MCF 10A (cell line): ENCODE data around the gene FAF1. TPM values are rescaled to one million over a fixed set of nuclear protein-coding genes. Genes with fewer than 3 reads are reported as not detected.

ENCODE experiments used
- BruUV-seq: library from RNA; stranded (reverse); fragments of 400-500 nt; replicated peaks from 2 replicates; lab custom pipeline; 2021; lab: Mats Ljungman, UMichigan
- CTCF ChIA-PET: fragments of 300-600 bp; sonication (Branson Sonifier 250); formaldehyde crosslinking; extraction: SDS; loops from one replicate; lab custom pipeline; 2021; ENCODE audit warnings: antibody characterized with exemption, inconsistent platforms; lab: Yijun Ruan, JAX
- POLR2A ChIA-PET: fragments of 300-600, 350-650 bp; sonication (Branson Sonifier 250); formaldehyde crosslinking; extraction: SDS; loops from one replicate; lab custom pipeline; 2020; ENCODE audit warnings: antibody characterized with exemption, inconsistent platforms; lab: Yijun Ruan, JAX
- DNase-seq: peaks from one replicate; pipeline ENCODE4 v3.0.0-alpha.2; 2018; ENCODE audit not compliant: unreplicated experiment
- H3K27ac Mint-ChIP-seq: one replicate; pipeline ENCODE4 v1.8.0; 2022; ENCODE audit warnings: mild to moderate bottlenecking, low read depth, mixed read lengths; ENCODE audit not compliant: unreplicated experiment
- H3K27me3 Mint-ChIP-seq: one replicate; pipeline ENCODE4 v1.8.0; 2022; ENCODE audit warnings: mixed read lengths; ENCODE audit not compliant: insufficient read depth, unreplicated experiment
- H3K36me3 Mint-ChIP-seq: one replicate; pipeline ENCODE4 v1.8.0; 2022; ENCODE audit warnings: mild to moderate bottlenecking, moderate library complexity, mixed read lengths; ENCODE audit not compliant: insufficient read depth, unreplicated experiment
- H3K4me1 Mint-ChIP-seq: one replicate; pipeline ENCODE4 v1.8.0; 2022; ENCODE audit warnings: mixed read lengths; ENCODE audit not compliant: insufficient read depth, unreplicated experiment
- H3K4me3 Mint-ChIP-seq: one replicate; pipeline ENCODE4 v1.8.0; 2022; ENCODE audit warnings: mild to moderate bottlenecking, moderate library complexity, mixed read lengths; ENCODE audit not compliant: unreplicated experiment
- H3K9me3 Mint-ChIP-seq: one replicate; pipeline ENCODE4 v1.8.0; 2022; ENCODE audit warnings: mixed read lengths; ENCODE audit not compliant: unreplicated experiment
- intact Hi-C: fragments of 100-400 bp; cut with micrococcal nuclease; formaldehyde crosslinking; loops from 2 replicates; pipeline ENCODE4 v1.14.1; 2022
- total RNA-seq: library from RNA; stranded (reverse); gene quantifications from 2 replicates; pipeline ENCODE4 v1.2.3, GENCODE V29; 2022
- TF ChIP-seq, protein P1 (sequence below): fragments of 200-600 bp; IDR thresholded peaks from one replicate; pipeline ENCODE4 v1.8.0; 2022; ENCODE audit warnings: antibody characterized with exemption, mild to moderate bottlenecking; ENCODE audit not compliant: unreplicated experiment

Gene FAF1
- total RNA-seq, 1 experiment from 2014 or later, result 93.2 TPM

DNA sequence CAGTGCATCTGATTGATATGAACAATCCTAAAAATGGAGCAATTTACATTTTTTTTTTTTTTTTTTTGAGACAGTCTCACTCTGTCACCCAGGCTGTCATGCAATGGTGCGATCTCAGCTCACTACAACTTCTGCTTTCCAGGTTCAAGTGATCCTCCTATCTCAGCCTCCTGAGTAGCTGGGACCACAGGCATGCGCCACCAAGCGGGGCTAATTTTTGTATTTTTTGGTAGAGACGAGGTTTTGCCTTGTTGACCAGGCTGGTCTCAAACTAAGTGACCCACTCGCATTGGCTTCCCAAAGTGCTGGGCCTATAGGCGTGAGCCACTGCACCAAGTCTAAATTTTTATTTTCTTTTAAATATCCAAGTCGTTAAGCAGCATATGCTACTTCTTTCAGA, 109.0 kb downstream of the FAF1 start:
- Mint-ChIP-seq H3K27me3 (no peaks in the 10 kb centered on the region), H3K4me3 (no peak overlapping the region), H3K9me3 (no peaks in the 10 kb centered on the region), H3K27ac (no peak overlapping the region), H3K36me3 (peaks cover 5% of the 10 kb centered on the region), H3K4me1 (no peaks in the 10 kb centered on the region)
- ChIA-PET CTCF (interaction anchor here (0.6 kb wide), 1 partner anchor 13 kb away, joined by 3 read pairs; no protein-coding TSS in a partner anchor), POLR2A (no interaction called here)
- TF ChIP-seq, protein P1, sequence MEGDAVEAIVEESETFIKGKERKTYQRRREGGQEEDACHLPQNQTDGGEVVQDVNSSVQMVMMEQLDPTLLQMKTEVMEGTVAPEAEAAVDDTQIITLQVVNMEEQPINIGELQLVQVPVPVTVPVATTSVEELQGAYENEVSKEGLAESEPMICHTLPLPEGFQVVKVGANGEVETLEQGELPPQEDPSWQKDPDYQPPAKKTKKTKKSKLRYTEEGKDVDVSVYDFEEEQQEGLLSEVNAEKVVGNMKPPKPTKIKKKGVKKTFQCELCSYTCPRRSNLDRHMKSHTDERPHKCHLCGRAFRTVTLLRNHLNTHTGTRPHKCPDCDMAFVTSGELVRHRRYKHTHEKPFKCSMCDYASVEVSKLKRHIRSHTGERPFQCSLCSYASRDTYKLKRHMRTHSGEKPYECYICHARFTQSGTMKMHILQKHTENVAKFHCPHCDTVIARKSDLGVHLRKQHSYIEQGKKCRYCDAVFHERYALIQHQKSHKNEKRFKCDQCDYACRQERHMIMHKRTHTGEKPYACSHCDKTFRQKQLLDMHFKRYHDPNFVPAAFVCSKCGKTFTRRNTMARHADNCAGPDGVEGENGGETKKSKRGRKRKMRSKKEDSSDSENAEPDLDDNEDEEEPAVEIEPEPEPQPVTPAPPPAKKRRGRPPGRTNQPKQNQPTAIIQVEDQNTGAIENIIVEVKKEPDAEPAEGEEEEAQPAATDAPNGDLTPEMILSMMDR, result no peak
- no peak for DNase-seq
- intact Hi-C loops, result no loop called here
- BruUV-seq, result no TSS peak

DNA sequence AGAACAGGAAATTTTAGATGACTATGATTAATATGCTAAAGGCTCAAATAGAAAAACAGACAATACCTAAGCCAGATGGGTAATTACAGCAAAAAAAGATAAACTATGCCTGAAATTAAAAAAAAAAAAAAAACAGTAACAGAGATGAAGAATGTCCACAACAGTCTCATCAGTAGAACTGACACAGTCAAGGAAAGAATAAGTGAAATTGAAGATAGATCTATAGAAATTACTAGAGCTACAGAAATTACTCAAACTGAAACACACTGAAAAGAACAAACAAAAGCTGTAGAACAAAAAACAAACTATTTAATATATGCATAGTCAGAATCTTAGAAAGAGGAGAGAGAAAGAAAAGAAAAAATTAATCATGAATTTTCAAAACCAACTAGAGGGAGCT, 112.8 kb downstream of the FAF1 start:
- Mint-ChIP-seq H3K4me3 (no peak overlapping the region), H3K36me3 (no peaks in the 10 kb centered on the region), H3K27me3 (no peaks in the 10 kb centered on the region), H3K4me1 (no peaks in the 10 kb centered on the region), H3K27ac (no peak overlapping the region), H3K9me3 (no peaks in the 10 kb centered on the region)
- intact Hi-C loops, result no loop called here
- TF ChIP-seq, protein P1, result no peak
- POLR2A ChIA-PET, result no interaction called here
- no TSS peak for BruUV-seq
- no peak for DNase-seq
- CTCF ChIA-PET, result interaction anchor here (1.6 kb wide), 1 partner anchor 72 kb away, joined by 3 read pairs; no protein-coding TSS in a partner anchor

DNA sequence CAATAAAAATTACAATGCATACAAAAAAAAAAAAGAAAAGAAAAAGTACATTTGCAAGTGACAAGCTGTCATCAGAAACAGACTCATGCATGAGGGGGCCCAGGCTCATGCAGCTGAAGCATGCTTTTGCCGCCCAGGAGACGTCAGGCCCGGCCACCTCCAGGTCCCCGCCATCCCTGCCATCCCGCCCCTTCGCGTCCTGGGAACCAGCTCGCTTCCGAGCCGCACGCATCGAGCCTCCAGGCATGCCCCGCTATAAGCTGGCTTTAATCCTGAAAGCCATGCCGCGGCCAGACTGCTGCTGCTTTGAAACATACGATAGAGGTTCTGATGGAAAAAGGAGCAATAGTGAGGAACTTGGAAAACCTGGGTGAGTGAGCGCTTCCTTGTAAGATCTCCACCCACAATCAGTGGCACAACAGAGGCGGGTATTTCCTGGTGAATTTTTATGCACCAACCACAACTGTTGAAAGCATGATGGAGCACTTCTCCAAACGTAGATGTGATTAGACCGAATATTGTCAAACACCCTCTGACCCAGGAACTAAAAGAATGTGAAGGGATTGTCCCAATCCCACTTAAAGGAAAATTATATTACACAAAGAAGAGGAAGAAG, 113.7 kb downstream of the FAF1 start:
- intact Hi-C loops, result no loop called here
- BruUV-seq, result no TSS peak

GRCh38 chr1:50841791-50842387, 118.2 kb downstream of the FAF1 start:
- TF ChIP-seq, protein P1, result no peak
- Mint-ChIP-seq H3K27ac (no peak overlapping the region), H3K27me3 (no peaks in the 10 kb centered on the region), H3K4me3 (no peak overlapping the region), H3K36me3 (no peaks in the 10 kb centered on the region), H3K9me3 (no peaks in the 10 kb centered on the region), H3K4me1 (no peaks in the 10 kb centered on the region)
- ChIA-PET CTCF (interaction anchor here (0.6 kb wide), 2 partner anchors 353 to 1718 kb away, joined by 3 to 4 read pairs; no protein-coding TSS in a partner anchor), POLR2A (interaction anchor here (0.6 kb wide), 2 partner anchors 18 to 1989 kb away, joined by 3 to 5 read pairs; no protein-coding TSS in a partner anchor)
- no TSS peak for BruUV-seq
- intact Hi-C loops, result no loop called here
- no peak for DNase-seq

More for the DNA sequence above, 113.7 kb downstream of the FAF1 start:
- H3K4me3 Mint-ChIP-seq, result no peak overlapping the region
- no peak overlapping the region for H3K27ac Mint-ChIP-seq
- no peaks in the 10 kb centered on the region for H3K4me1 Mint-ChIP-seq
- POLR2A ChIA-PET, result no interaction called here
- DNase-seq, result no peak
- no peaks in the 10 kb centered on the region for H3K27me3 Mint-ChIP-seq
- no peaks in the 10 kb centered on the region for H3K9me3 Mint-ChIP-seq
- TF ChIP-seq, protein P1, result no peak
- CTCF ChIA-PET, result interaction anchor here (0.8 to 1.6 kb wide), 2 partner anchors 71 to 83 kb away, joined by 3 to 4 read pairs; no protein-coding TSS in a partner anchor
- H3K36me3 Mint-ChIP-seq, result no peaks in the 10 kb centered on the region
